Activated T-helper 1 cell treated with anti-CD3 and anti-CD28 coated beads, Interleukin-2, amount 50 U/mL, for 16 hours (primary cell): ENCODE measurements around the gene CIB2.
A peak's percentile ranks its signal among the peaks of the same experiment; 100 is the strongest.

Source experiments
- DNase-seq, 2 donors: peaks; one replicate each; pipeline ENCODE4 v3.0.0-alpha.2; 2020; ENCODE audit warnings: low read depth in 1 of 2, low spot score in 1 of 2

The CIB2 gene

GRCh38 chr15:78109156-78109555 is 22.1 kb downstream of the CIB2 start:
- DNase-seq, result no peak

DNA sequence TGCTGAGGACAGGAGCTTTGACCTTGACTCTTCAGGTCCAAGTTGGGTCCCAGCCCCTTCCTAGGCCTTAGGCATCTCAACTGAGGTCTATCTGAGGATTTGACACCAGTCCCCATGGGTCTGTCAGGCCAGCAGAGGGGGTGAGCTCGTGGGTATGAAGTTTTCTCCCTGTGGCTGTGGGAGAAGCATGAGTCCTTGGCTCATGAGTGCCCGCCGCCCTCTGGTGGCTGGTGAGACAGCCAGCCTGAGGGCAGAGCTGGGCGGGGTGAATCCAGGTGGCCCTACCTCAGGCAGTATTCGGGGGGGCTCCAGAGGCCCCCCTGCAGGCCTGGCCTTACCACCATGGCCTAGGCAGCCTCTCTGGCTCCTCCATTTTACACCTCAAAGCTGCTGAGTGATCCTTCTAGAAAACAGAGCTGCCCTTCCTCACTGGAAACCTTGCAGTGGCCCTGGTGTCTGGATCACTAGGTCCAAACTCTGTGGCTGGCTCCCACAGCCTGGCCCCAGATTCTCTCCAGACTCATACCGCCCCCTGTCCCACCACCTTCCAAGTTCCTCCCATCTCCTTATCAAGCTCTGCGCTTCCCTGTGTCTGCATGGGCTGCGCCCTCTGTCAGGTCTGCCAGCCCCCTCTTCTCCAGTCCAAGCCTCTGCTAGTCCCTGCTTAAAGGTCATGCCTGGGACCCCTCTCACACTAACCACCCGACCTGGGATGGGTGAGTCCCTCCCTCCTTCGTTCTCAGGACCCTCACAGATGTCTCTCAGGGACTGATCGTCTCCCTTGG is 22.8 kb downstream of the CIB2 start:
- DNase-seq, result peak; percentile 63 to 69

DNA sequence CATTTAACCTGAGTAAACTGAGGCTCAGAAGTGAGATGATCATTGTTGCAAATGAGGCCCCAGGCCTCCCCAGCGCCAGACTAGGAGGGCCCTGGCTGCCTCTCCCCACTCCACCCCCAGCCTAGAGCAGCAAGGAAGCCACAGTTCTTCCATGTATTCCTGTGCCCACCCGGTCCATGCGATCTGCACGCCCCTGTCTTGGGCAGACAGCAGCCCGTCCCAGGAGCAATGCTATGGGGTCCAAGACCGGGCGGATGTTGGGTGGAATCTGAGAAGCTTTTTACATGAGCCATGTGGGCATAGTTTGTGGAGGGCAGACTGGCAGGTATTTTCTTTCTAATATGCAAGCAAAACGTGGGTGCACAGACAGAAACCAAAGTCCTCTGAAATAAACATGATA is 23.8 kb downstream of the CIB2 start:
- no peak for DNase-seq

DNA sequence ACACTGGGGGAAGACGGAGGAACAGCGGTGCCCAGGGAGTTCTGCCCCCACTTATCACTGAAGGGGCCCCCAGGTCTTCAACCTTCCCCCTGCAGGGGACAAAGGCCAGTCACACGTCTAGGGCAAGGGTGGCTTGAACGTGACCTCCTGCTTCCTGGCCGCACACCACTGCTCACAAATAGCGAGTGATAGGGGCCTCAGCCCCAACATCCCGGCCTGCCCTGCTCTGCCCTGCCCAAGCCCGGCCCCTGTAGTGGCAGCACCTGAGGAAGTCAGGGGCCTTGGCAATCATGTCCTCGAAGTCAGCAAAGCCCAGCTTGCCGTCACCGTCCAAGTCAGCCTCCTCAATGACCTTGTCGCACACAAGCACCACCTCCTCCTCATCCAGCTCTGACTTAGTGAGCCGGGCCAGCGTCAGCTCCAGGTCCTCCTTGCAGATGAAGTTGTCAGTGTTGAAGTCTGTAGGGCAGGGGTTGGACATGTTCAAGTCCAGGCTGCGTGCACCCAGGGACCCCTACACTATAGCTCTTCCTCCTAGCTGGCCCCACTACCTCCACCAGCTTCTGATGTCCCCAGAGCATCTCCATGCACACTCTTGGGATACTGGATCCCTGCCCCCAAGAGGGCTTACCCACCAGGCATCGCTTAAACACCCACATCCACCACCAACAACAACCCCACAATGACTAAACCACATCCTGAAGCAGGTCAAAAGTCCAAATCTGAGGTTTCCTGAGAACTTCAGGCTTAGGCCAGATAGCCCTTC is 25.6 kb downstream of the CIB2 start:
- DNase-seq, result no peak

GRCh38 chr15:78104566-78105475 is 26.4 kb downstream of the CIB2 start:
- no peak for DNase-seq

DNA sequence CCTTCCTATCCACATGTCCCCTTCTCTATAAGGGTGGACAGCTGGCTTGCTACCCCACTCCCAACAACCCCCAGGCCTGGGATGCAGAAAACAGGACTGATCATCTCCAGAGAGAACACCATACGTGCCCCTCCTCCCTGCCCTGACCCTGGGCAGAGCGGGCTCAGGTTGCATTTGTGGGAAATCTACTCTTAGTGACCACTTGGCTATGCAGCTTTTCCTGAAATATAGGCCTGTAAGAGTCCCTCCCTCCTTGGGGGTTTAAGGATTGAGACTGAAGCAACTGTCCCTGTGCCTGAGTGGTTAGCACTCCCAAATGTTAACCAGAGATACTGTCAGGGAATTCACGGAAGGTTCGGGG is 27.1 kb downstream of the CIB2 start:
- DNase-seq, result no peak

DNA sequence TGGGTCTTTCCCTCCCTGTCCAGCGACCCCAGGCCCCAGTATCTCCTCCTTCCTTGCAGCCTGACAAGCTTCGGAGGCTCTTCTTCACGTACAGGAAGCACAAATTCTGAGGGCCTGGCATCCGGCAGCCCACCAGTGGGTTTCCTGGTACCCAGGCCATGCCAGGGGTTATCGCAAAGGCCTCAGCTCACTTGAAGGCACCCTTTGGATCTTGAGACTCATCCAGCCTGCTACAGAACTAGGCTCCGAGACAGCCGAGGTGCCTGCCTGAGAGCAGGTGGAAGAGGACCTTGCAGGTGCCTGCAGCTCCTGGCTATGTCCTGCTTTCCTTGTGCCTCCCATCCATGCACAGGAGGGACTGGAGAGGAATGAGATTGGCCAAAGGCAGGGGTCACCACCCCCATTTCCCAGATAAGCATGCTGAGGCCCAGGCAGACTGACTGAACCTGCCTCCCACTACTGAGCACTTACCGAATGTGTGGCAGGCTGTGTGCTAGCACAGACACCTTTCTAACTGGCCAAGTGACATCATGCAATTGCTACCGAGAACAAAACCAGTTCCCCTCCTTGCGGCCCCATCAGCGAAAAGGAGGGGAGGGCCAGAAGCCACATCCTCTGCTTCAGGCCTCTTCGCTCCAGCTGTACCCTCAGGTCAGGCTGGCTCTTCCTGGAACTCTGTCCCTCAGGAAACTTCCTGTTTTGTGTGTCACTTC is 27.7 kb downstream of the CIB2 start:
- DNase-seq, result peak; percentile 18 to 33

GRCh38 chr15:78102741-78103140 is 28.5 kb downstream of the CIB2 start:
- DNase-seq, result no peak

GRCh38 chr15:78102211-78102610 is 29.0 kb downstream of the CIB2 start:
- no peak for DNase-seq

- DNase-seq, result no peak
Observed at GRCh38 chr15:78101423-78102105, 29.7 kb downstream of the CIB2 start.

GRCh38 chr15:78100886-78101285 is 30.4 kb downstream of the CIB2 start:
- no peak for DNase-seq

DNA sequence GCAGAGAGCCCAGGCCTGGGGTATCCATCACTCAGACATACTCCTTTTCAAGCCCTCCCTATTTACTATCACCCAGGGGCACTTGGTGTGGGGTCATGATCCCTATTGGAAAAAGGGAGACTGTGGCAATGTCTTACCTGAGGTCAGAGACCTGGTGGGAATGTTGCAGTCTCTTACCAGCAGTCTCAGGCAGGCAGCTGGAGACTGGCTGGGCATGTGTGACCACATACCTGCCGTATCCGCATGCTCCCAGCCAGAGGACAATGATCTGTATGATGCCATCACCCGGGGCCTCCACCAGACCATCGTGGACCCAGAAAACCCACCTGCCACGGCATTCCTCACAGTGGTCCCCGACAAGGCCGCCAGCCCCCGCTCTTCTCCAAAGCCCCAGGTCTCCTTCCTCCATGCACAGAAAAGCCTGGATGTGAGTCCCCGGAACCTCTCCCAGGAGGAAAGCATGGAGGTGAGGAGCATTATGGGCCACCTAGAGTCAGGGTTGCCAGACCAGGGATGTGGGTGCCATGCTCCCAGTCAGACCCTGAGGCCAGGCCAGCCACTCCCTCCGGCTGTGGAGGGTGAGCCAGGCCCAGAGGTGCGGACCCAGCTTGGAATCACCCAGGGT is 33.0 kb downstream of the CIB2 start:
- DNase-seq, result no peak

DNA sequence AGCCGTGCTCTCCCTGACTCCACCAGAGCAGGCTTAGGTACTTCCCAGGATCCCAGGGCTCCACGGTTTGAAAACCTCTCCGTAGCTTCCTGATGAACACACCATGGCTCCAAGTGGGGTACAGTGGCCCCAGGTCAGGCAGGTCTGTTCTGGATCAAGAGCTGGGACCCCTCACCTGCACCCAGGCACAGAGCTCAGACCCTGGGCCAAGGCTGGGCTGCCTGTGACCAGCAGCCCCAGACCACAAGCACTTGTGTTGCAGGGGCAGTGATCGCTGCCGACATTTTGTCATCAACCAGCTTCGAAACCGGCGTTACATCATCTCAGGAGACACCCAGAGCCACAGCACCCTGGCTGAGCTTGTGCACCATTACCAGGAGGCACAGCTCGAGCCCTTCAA is 33.6 kb downstream of the CIB2 start:
- DNase-seq, result no peak

- DNase-seq, result no peak
Observed at GRCh38 chr15:78093242-78094020, 37.8 kb downstream of the CIB2 start.

DNA sequence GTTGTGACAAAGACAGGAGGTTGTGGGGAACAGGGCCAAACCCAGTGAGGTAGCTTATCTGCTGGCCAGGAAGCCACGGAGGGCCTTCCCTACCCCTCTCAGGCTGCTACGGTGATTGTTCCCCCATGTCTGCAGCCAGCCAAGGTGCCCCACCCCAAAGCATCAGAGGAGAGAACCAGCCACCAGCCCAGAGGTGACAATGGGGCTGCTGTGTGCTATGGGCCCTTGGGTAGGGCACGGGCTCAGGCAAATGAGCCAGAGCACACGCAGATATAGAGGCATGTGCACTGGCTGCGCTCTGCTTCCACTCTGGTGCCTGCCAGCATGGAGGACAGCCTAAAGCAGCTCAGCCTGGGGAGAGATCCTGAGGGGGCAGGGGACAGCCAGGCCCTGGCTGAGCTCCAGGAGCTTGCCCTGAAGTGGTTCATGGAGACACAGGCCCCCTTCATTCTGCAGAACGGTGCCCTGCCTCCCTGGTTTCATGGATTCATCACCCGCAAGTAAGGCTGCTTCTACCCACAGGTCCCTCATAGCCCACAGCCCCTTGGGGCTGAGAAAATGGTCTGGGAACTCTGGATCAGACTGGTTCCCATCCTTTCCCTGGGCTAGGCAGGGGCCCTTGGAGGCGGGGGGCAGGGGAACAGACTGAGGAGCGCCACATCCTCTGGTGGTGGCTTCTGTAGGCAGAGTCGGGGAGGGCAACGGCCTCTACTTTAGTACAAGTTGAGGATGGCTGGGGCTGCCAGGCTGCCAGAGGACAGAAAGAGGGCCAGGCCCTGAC is 38.8 kb downstream of the CIB2 start, which contains the start of gene SH2D7:
SH2D7 (plus strand) TSS at position 301 of the 781 bp plus-strand sequence; CDS start at position 325, 24 bp downstream.
- no peak for DNase-seq

DNA sequence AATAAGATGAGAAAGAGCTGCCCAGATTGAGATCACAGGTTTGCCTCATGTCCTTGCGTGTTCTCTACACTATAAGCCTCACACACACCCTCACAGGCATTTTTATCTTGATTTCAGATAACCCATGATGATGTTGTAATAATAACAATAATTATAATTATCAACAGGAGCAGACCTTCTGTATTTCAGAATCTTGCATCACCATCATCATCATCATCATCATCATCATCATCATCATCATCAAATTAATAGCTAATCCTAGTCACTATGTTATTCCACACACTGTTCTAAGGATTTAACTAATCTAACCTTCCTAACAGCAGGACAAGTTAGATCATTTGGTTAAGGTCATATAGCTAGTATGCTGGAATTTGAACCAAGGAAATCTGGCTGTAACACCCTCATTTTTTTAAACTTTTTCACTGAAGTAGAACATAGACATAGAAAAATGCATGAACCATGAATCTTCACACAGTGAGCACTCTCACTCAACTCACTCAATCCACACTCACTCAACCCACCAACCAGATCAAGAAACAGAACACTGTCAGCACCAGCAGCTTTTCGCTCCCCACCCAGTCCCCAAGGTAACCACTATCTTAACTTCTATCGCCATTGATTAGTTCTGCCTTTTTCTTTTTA is 40.7 kb downstream of the CIB2 start:
- DNase-seq, result no peak

DNA sequence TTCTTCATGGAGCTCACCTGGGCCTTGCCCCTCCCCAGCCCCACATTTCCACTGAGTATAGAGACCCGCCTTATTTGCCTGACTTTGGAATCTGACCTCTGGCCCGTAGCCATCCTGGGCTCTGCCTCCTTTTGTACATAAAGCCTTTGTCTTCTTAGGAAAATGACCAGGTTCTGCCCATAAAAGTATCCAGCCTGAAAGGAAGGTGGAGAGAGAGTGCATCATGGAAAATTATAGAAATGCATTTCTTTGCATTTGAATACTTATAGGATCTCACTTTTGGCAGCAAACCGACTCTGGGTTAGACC is 42.5 kb downstream of the CIB2 start:
- no peak for DNase-seq
